Activated naive CD4-positive, alpha-beta T cell treated with anti-CD3 and anti-CD28 coated beads for 36 hours (primary cell): ENCODE results near the gene PEX11B. TPM values are rescaled to one million over a fixed set of nuclear protein-coding genes. Genes with fewer than 3 reads are reported as not detected.
A peak's percentile ranks its signal among the peaks of the same experiment; 100 is the strongest.
"Not testable (repeated sequence)": the region's sequence is repeated elsewhere in the genome, so short reads cannot be mapped to it uniquely, and the experiment has no call there.

Experiments
- CTCF ChIA-PET: fragments of 350-600 bp; sonication (Branson Sonifier 250); formaldehyde crosslinking; loops from one replicate; lab custom pipeline; 2021; ENCODE audit warnings: antibody characterized with exemption; lab: Charles Lee
- DNase-seq: peaks from one replicate; pipeline ENCODE4 v3.0.0-alpha.2; 2020
- H3K27ac Mint-ChIP-seq: one replicate; pipeline ENCODE4 v1.8.0; 2021; ENCODE audit warnings: mild to moderate bottlenecking, mixed read lengths
- H3K27me3 Mint-ChIP-seq: one replicate; pipeline ENCODE4 v1.8.0; 2021; ENCODE audit warnings: low read depth, mixed read lengths
- H3K36me3 Mint-ChIP-seq: one replicate; pipeline ENCODE4 v1.8.0; 2021; ENCODE audit warnings: low read depth, mixed read lengths
- H3K4me1 Mint-ChIP-seq: one replicate; pipeline ENCODE4 v1.8.0; 2021; ENCODE audit warnings: low read depth, mixed read lengths
- H3K4me3 Mint-ChIP-seq: one replicate; pipeline ENCODE4 v1.8.0; 2021; ENCODE audit warnings: mild to moderate bottlenecking, moderate library complexity, mixed read lengths
- H3K9me3 Mint-ChIP-seq: one replicate; pipeline ENCODE4 v1.8.0; 2021; ENCODE audit warnings: mixed read lengths
- intact Hi-C: fragments of 100-400 bp; cut with micrococcal nuclease; formaldehyde crosslinking; loops from one replicate; pipeline ENCODE4 v1.15.1; 2023
- total RNA-seq, 2 experiments: library from RNA; stranded (reverse); gene quantifications; one replicate each; pipeline ENCODE4 v1.2.3, GENCODE V29; 2021

Gene PEX11B
- total RNA-seq, 2 experiments from 2014 or later, result 18.0 to 19.0 TPM

DNA sequence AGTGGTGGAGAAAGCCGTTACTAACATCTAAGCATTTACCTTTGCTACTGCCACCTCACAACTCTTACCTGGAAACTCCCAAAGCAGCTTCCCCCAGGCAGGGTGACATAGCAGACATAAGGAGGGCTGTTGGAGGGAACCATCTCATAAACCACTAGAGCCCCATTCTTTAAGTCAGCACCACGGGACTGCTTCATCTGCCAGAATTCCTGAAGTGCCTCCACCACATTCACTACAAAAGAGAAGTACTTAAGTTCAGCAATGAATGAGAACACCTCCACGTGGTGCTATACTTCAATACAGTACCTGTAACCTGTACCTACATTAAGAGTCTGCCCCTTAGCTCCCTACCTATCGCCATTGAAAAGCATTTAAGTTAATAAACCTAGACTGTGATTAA, 29.0 kb upstream of the PEX11B start:
- no peaks in the 10 kb centered on the region for H3K27me3 Mint-ChIP-seq
- no peaks in the 10 kb centered on the region for H3K9me3 Mint-ChIP-seq
- CTCF ChIA-PET, result no interaction called here

GRCh38 chr1:145946477-145946986, 28.0 kb upstream of the PEX11B start:
- Mint-ChIP-seq H3K4me1 (peaks cover 33% of the 10 kb centered on the region), H3K36me3 (peaks cover 21% of the 10 kb centered on the region), H3K4me3 (no peak overlapping the region), H3K27me3 (no peaks in the 10 kb centered on the region), H3K9me3 (no peaks in the 10 kb centered on the region), H3K27ac (no peak overlapping the region)
- DNase-seq, result no peak
- intact Hi-C loops, result no loop called here
- CTCF ChIA-PET, result interaction anchor here (0.7 kb wide), 1 partner anchor 31 kb away, joined by 3 read pairs; no protein-coding TSS in a partner anchor

More for the DNA sequence above, 29.0 kb upstream of the PEX11B start:
- DNase-seq, result no peak
- Mint-ChIP-seq H3K4me1 (peaks cover 41% of the 10 kb centered on the region), H3K36me3 (peaks cover 19% of the 10 kb centered on the region), H3K27ac (no peak overlapping the region), H3K4me3 (no peak overlapping the region)
- intact Hi-C loops, result no loop called here

- Mint-ChIP-seq H3K4me3 (no peak overlapping the region), H3K27me3 (no peaks in the 10 kb centered on the region)
Observed at GRCh38 chr1:145944532-145944931, 26.0 kb upstream of the PEX11B start.

DNA sequence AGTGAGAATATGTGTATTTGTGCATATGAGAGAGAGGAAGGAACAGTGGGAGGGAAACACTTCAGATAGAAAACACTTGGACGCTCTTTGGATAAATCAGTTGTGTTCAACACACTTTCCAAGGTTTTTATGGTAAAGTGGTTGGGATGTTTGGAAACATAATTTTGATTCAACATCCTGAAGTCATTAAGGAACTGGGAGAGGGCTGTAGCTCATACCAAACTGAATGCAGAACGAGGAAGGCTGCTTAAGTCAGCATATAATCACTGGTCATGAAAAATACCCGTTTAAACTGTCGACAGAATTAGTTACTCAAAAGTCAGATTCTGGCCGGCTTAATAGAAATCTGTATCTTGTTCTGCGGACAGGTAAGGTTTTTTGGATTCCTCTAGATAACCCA, 24.4 kb upstream of the PEX11B start:
- intact Hi-C loops, result no loop called here
- H3K9me3 Mint-ChIP-seq, result no peaks in the 10 kb centered on the region
- DNase-seq, result no peak
- H3K4me1 Mint-ChIP-seq, result peaks cover 12% of the 10 kb centered on the region
- H3K36me3 Mint-ChIP-seq, result peaks cover 19% of the 10 kb centered on the region
- CTCF ChIA-PET, result no interaction called here
- no peak overlapping the region for H3K27ac Mint-ChIP-seq
- H3K27me3 Mint-ChIP-seq, result no peaks in the 10 kb centered on the region
- no peak overlapping the region for H3K4me3 Mint-ChIP-seq

More at GRCh38 chr1:145944532-145944931, 26.0 kb upstream of the PEX11B start:
- no peak overlapping the region for H3K27ac Mint-ChIP-seq
- CTCF ChIA-PET, result interaction anchor here (0.7 kb wide), 1 partner anchor 73 kb away, joined by 3 read pairs; no protein-coding TSS in a partner anchor
- H3K9me3 Mint-ChIP-seq, result no peaks in the 10 kb centered on the region
- H3K36me3 Mint-ChIP-seq, result peaks cover 19% of the 10 kb centered on the region
- intact Hi-C loops, result no loop called here
- no peak for DNase-seq
- H3K4me1 Mint-ChIP-seq, result peaks cover 19% of the 10 kb centered on the region

GRCh38 chr1:145942405-145942804, 23.9 kb upstream of the PEX11B start:
- H3K27me3 Mint-ChIP-seq, result no peaks in the 10 kb centered on the region
- H3K36me3 Mint-ChIP-seq, result peaks cover 19% of the 10 kb centered on the region
- H3K27ac Mint-ChIP-seq, result peak overlapping the region; percentile 66
- no peak for DNase-seq
- H3K9me3 Mint-ChIP-seq, result no peaks in the 10 kb centered on the region
- H3K4me1 Mint-ChIP-seq, result peaks cover 11% of the 10 kb centered on the region
- intact Hi-C loops, result no loop called here
- CTCF ChIA-PET, result no interaction called here
- no peak overlapping the region for H3K4me3 Mint-ChIP-seq

DNA sequence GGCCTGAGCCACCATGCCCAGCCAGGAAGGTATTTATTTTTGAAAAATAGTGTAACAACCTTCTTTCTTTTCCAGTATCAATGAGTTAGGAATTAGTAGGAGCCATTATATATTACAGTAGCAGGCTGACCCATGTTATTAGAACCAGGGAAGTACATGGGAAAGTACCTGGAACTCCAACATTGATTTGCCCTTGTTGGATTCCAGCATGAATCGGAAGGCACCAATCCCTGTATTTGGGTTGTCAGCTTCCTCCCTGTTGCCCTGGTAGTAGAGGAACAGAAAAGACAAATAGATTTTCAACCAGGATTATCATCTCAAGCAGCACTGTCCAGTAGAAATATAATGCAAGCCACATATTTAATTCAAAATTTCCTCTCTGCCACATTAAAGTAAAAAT, 18.9 kb upstream of the PEX11B start:
- CTCF ChIA-PET, result no interaction called here
- peaks cover 10% of the 10 kb centered on the region for H3K36me3 Mint-ChIP-seq

DNA sequence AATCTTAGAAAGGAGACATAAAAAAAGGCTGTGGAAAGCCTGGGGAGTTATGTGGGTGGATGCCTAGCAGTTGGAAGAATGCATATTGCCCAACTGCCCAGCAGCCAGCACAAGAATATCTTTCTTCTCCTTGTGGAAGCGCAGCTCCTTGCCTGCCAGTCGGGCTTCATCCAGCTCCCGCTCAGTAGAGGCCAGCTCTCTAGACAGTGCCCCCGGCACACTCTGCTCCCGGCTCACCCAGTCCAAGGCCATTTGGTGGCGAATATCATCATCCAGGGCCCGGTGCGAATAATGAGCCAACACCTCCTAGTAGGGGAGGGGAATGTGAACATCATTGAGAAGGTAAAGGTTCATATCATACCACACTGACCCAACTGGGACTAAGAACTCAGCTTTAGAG, 17.7 kb upstream of the PEX11B start:
- Mint-ChIP-seq H3K4me1 (peaks cover 18% of the 10 kb centered on the region), H3K4me3 (no peak overlapping the region), H3K27ac (no peak overlapping the region), H3K36me3 (peaks cover 9% of the 10 kb centered on the region), H3K27me3 (no peaks in the 10 kb centered on the region), H3K9me3 (no peaks in the 10 kb centered on the region)
- CTCF ChIA-PET, result interaction anchor here (0.9 kb wide), 2 partner anchors 22 to 26 kb away, joined by 3 read pairs; partner anchors contain the start of genes ITGA10 and LIX1L
- intact Hi-C loops, result no loop called here
- no peak for DNase-seq

More for the DNA sequence above, 18.9 kb upstream of the PEX11B start:
- Mint-ChIP-seq H3K4me1 (peaks cover 12% of the 10 kb centered on the region), H3K9me3 (no peaks in the 10 kb centered on the region), H3K27ac (no peak overlapping the region), H3K27me3 (no peaks in the 10 kb centered on the region), H3K4me3 (no peak overlapping the region)
- intact Hi-C loops, result no loop called here
- no peak for DNase-seq

DNA sequence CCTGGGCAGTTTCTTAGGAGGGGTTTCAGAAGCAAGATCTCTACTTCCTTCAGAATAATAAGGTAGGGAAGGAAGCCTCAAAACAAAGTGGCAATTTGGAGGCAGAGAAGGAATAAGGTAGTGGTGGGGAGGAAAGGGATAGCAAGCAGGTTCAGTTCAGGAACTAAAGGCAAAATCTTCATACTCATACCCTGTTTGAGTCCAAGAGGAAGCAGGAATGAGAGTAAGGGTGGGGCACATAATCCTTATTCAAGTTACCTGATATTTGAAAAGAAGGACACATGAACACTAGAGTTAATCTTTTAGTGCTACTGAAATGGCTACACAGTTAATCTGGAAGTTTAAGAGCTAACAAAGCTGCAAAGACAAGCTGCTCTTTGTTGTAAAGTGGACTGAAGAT, 17.2 kb upstream of the PEX11B start:
- DNase-seq, result no peak
- no peaks in the 10 kb centered on the region for H3K27me3 Mint-ChIP-seq
- CTCF ChIA-PET, result no interaction called here
- intact Hi-C loops, result no loop called here
- no peaks in the 10 kb centered on the region for H3K9me3 Mint-ChIP-seq
- no peak overlapping the region for H3K4me3 Mint-ChIP-seq
- peaks cover 20% of the 10 kb centered on the region for H3K4me1 Mint-ChIP-seq
- no peak overlapping the region for H3K27ac Mint-ChIP-seq
- H3K36me3 Mint-ChIP-seq, result peaks cover 13% of the 10 kb centered on the region

DNA sequence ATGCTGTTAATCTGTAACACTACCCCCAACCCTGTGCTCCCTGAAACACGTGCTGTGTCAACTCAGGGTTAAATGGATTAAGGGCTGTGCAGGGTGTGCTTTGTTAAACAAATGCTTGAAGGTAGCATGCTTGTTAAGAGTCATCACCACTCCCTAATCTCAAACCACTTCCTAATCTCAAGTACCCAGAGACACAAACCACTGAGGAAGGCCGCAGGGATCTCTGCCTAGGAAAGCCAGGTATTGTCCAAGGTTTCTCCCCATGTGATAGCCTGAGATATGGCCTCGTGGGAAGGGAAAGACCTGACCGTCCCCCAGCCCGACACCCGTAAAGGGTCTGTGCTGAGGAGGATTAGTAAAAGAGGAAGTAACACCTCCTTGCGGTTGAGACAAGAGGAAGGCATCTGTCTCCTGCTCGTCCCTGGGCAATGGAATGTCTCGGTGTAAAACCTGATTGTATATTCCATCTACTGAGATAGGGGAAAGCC, 14.0 kb upstream of the PEX11B start:
- H3K36me3 Mint-ChIP-seq, result peaks cover 15% of the 10 kb centered on the region
- peaks cover 25% of the 10 kb centered on the region for H3K4me1 Mint-ChIP-seq
- CTCF ChIA-PET, result interaction anchor here (1.0 kb wide), 1 partner anchor 25 kb away, joined by 3 read pairs; the partner anchor contains the start of gene LIX1L
- H3K27ac Mint-ChIP-seq, result peak overlapping the region; percentile 80
- H3K27me3 Mint-ChIP-seq, intact Hi-C loops, H3K9me3 Mint-ChIP-seq: not testable (repeated sequence)
- DNase-seq, result peak; percentile 24
- H3K4me3 Mint-ChIP-seq, result peak overlapping the region; percentile 53

GRCh38 chr1:145927916-145928643, 9.6 kb upstream of the PEX11B start:
- H3K4me3 Mint-ChIP-seq, result no peak overlapping the region
- peaks cover 12% of the 10 kb centered on the region for H3K36me3 Mint-ChIP-seq
- intact Hi-C loops, result loop anchor here (1.0 kb wide), 4 partner anchors 10 to 68 kb away; partner anchors contain the start of genes ANKRD34A, LIX1L, PEX11B and POLR3GL
- peaks cover 22% of the 10 kb centered on the region for H3K4me1 Mint-ChIP-seq
- H3K9me3 Mint-ChIP-seq, result no peaks in the 10 kb centered on the region
- H3K27me3 Mint-ChIP-seq, result no peaks in the 10 kb centered on the region
- peak; percentile 19 for DNase-seq
- CTCF ChIA-PET, result interaction anchor here (0.6 to 2.0 kb wide), 17 partner anchors 9 to 108 kb away, joined by 3 to 14 read pairs (median 5); partner anchors contain the start of genes ANKRD34A, LIX1L, PEX11B and POLR3GL
- H3K27ac Mint-ChIP-seq, result no peak overlapping the region

DNA sequence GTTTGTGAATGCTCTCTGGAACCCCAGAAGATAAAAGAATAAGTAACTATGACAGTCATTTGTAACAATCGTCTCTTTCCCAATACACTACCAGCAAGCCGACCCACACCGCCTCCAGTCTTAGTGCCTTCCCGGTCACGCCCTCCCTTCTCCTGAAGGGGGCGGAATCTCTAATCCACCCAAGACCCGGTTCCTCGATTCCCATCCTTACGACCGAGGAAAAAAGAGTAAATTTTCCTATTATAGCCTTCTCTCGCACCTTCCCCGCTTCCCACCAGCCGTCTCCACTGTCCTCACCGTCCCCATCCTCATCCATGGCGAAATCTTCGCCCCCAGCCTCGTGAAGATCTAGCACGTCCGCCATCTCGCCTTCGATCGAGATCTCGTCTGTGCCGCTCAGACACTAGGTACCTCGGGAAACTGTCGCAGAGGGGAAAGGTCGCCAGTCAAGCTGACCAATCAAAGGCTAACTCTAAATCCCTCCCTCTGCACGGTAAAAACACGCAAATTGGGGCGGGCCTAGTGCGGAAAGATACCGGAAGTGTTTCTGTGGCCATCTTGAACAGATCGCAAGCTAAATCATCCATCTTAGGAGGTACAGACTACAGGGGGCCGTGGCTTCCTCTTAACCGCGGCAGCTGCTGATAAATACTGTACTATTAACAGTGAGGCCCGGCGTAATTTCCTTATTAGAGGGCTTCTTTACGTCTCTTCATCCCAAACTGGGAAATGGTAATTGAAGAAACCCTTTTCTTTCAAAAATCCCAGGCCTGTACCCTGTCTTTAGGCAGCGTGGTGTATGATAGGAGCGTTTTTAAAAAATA, 8.8 kb upstream of the PEX11B start, which contains the start of gene RBM8A:
TSS of gene RBM8A (minus strand) at position 422 of the 824 bp plus-strand sequence. CDS start at position 364, 58 bp downstream.
- H3K27me3 Mint-ChIP-seq, result no peaks in the 10 kb centered on the region
- peak; percentile 99 for DNase-seq
- H3K4me3 Mint-ChIP-seq, result no peak within 1 kb of the TSS
- H3K36me3 Mint-ChIP-seq, result peaks cover 14% of the 10 kb centered on the region
- no peaks in the 10 kb centered on the region for H3K9me3 Mint-ChIP-seq
- intact Hi-C loops, result loop anchor here (1.0 kb wide), 4 partner anchors 9 to 69 kb away; partner anchors contain the start of genes ANKRD34A, LIX1L, PEX11B and POLR3GL
- CTCF ChIA-PET, result interaction anchor here (0.6 to 2.0 kb wide), 20 partner anchors 8 to 109 kb away, joined by 3 to 14 read pairs (median 4); partner anchors contain the start of genes ANKRD34A, LIX1L, PEX11B and POLR3GL
- H3K27ac Mint-ChIP-seq, result no peak within 1 kb of the TSS
- peaks cover 14% of the 10 kb centered on the region for H3K4me1 Mint-ChIP-seq
